Neural progenitor cell (in vitro differentiated cells): ENCODE data around the gene COASY. TPM values are rescaled to one million over a fixed set of nuclear protein-coding genes. Genes with fewer than 3 reads are reported as not detected.

Experiments used
- DNase-seq: peaks from one replicate; pipeline ENCODE4 v3.0.0-alpha.2; 2016; ENCODE audit warnings: low spot score
- H2AFZ ChIP-seq: fragments of 200-600 bp; sonication (generic); replicated peaks from 2 replicates; pipeline ENCODE4 v1.6.1; 2016; ENCODE audit warnings: antibody characterized with exemption
- H3F3A ChIP-seq: fragments of 200-600 bp; sonication (generic); 2 replicates; pipeline ENCODE4 v1.6.1; 2016; ENCODE audit warnings: antibody characterized with exemption, low read depth
- H3K27ac ChIP-seq: fragments of 200-600 bp; sonication (generic); 2 replicates; pipeline ENCODE4 v1.5.1; 2016; ENCODE audit warnings: mild to moderate bottlenecking
- H3K27me3 ChIP-seq: fragments of 200-600 bp; sonication (generic); 2 replicates; pipeline ENCODE4 v1.6.1; 2016; ENCODE audit warnings: mild to moderate bottlenecking, moderate library complexity
- H3K36me3 ChIP-seq: fragments of 200-600 bp; sonication (generic); 2 replicates; pipeline ENCODE4 v1.5.1; 2016
- H3K4me1 ChIP-seq: fragments of 200-600 bp; sonication (generic); 2 replicates; pipeline ENCODE4 v1.6.1; 2016; ENCODE audit warnings: mixed run types
- H3K4me2 ChIP-seq: fragments of 200-600 bp; sonication (generic); 2 replicates; pipeline ENCODE4 v1.6.1; 2016
- H3K4me3 ChIP-seq: fragments of 200-600 bp; sonication (generic); 2 replicates; pipeline ENCODE4 v1.5.1; 2016
- H3K79me2 ChIP-seq: fragments of 200-600 bp; sonication (generic); 2 replicates; pipeline ENCODE4 v1.6.1; 2016; ENCODE audit warnings: low read depth
- H3K9ac ChIP-seq: fragments of 200-600 bp; sonication (generic); 2 replicates; pipeline ENCODE4 v1.6.1; 2016
- H3K9me3 ChIP-seq: fragments of 200-600 bp; sonication (generic); 2 replicates; pipeline ENCODE4 v1.5.1; 2016; ENCODE audit warnings: low read depth
- H4K20me1 ChIP-seq: fragments of 200-600 bp; sonication (generic); 2 replicates; pipeline ENCODE4 v1.6.1; 2016; ENCODE audit warnings: low read depth
- H3K27ac Mint-ChIP-seq: 3 replicates; pipeline ENCODE4 v1.8.0; 2021; ENCODE audit warnings: mixed read lengths
- H3K27me3 Mint-ChIP-seq: 2 replicates; pipeline ENCODE4 v1.8.0; 2022; ENCODE audit warnings: low read depth, mild to moderate bottlenecking, inconsistent platforms, moderate library complexity, mixed read lengths; ENCODE audit not compliant: insufficient read depth
- H3K36me3 Mint-ChIP-seq: 3 replicates; pipeline ENCODE4 v1.8.0; 2021; ENCODE audit warnings: mixed read lengths
- H3K4me1 Mint-ChIP-seq: 3 replicates; pipeline ENCODE4 v1.8.0; 2021; ENCODE audit warnings: mixed read lengths
- H3K4me3 Mint-ChIP-seq: 3 replicates; pipeline ENCODE4 v1.8.0; 2021; ENCODE audit warnings: mild to moderate bottlenecking, moderate library complexity, mixed read lengths
- H3K9me3 Mint-ChIP-seq: 3 replicates; pipeline ENCODE4 v1.8.0; 2020; ENCODE audit warnings: mixed read lengths
- EZH2 ChIP-seq: fragments of 200-600 bp; sonication (generic); IDR thresholded peaks from 2 replicates; pipeline ENCODE4 v1.6.1; 2017; ENCODE audit warnings: antibody characterized with exemption, mild to moderate bottlenecking, moderate library complexity
- EZH2phosphoT487 ChIP-seq: fragments of 200-600 bp; sonication (generic); IDR thresholded peaks from 2 replicates; pipeline ENCODE4 v1.6.1; 2017; ENCODE audit warnings: antibody characterized with exemption
- total RNA-seq: library from RNA; depleted of rRNA; stranded (reverse); fragments of >200 nt; gene quantifications from 2 replicates; pipeline ENCODE4 v1.2.3, GENCODE V29; 2015; ENCODE audit warnings: low replicate concordance
- TF ChIP-seq, protein P1 (sequence below): fragments of 200-600 bp; sonication (generic); IDR thresholded peaks from 2 replicates; pipeline ENCODE4 v1.5.1; 2017; ENCODE audit warnings: antibody characterized with exemption, mild to moderate bottlenecking

Gene COASY
- total RNA-seq, 1 donor from 2014 or later, result 6.1 TPM

DNA sequence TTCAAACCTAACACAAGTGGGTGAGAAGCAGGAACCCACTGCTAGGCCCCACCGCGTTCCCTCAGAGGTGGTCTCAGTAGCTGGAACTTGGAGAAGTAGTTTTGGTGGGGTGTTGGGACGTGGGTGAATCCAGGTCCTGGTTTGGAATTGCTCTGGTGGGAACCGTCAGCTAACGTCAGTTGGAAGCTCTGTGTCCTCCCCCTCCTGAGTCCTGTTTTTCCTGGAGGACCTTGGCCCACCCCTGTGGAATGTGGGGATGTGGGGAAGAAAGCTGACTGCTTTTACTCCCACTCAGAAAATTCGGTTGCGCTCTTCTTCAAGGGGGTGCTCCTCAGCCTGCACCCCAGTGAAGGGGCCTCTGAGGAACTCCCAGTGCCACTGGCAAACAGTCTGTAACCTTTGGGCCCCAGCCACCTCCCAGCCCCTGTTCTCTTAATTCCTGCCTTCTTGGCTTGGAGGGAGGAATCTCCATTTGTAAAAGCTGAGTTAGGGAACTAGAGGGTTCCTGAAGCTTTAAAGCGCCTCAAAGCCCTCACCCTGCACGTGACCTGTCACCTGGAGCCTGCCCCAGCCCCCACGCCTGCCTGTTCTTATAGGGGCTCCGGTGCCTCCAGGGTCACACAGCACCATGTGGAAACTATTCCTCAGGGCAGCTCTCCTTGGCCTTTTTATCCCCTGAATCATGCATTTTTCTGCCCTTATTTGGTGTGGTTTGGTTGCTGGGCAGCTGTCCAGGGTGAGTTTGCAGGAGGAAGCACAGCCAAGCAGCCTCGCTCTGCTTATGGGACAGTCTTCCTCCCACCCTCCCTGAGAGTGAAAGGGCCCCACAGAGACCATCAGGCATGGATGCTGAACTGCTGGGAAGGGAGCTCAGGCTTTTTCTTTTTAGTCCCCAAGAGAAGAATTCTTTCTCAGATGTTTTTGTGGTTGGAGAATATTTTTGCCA lies 42.1 kb upstream of the COASY start:
- no peak overlapping the region for H2AFZ ChIP-seq
- peak; percentile 62 for DNase-seq
- peaks cover 67% of the 10 kb centered on the region for H3K4me1 Mint-ChIP-seq
- TF ChIP-seq EZH2phosphoT487 (no peak), EZH2 (no peak)
- TF ChIP-seq, protein P1, sequence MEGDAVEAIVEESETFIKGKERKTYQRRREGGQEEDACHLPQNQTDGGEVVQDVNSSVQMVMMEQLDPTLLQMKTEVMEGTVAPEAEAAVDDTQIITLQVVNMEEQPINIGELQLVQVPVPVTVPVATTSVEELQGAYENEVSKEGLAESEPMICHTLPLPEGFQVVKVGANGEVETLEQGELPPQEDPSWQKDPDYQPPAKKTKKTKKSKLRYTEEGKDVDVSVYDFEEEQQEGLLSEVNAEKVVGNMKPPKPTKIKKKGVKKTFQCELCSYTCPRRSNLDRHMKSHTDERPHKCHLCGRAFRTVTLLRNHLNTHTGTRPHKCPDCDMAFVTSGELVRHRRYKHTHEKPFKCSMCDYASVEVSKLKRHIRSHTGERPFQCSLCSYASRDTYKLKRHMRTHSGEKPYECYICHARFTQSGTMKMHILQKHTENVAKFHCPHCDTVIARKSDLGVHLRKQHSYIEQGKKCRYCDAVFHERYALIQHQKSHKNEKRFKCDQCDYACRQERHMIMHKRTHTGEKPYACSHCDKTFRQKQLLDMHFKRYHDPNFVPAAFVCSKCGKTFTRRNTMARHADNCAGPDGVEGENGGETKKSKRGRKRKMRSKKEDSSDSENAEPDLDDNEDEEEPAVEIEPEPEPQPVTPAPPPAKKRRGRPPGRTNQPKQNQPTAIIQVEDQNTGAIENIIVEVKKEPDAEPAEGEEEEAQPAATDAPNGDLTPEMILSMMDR, result no peak
- no peaks in the 10 kb centered on the region for H3K9me3 Mint-ChIP-seq
- H3K27ac Mint-ChIP-seq, result peak overlapping the region; percentile 100
- H3K4me3 Mint-ChIP-seq, result peak overlapping the region; percentile 77
- H4K20me1 ChIP-seq, result no peaks in the 10 kb centered on the region
- peaks cover 21% of the 10 kb centered on the region for H3K4me1 ChIP-seq
- H3K9ac ChIP-seq, result no peak overlapping the region
- H3K36me3 Mint-ChIP-seq, result peaks cover 18% of the 10 kb centered on the region
- H3F3A ChIP-seq, result peaks cover 17% of the 10 kb centered on the region
- H3K4me3 ChIP-seq, result no peak overlapping the region
- H3K27ac ChIP-seq, result peak overlapping the region; percentile 83
- H3K27me3 ChIP-seq, result no peaks in the 10 kb centered on the region
- H3K27me3 Mint-ChIP-seq, result peaks cover 10% of the 10 kb centered on the region
- H3K79me2 ChIP-seq, result no peaks in the 10 kb centered on the region
- peak overlapping the region; percentile 59 for H3K4me2 ChIP-seq
- no peaks in the 10 kb centered on the region for H3K9me3 ChIP-seq
- H3K36me3 ChIP-seq, result no peaks in the 10 kb centered on the region

DNA sequence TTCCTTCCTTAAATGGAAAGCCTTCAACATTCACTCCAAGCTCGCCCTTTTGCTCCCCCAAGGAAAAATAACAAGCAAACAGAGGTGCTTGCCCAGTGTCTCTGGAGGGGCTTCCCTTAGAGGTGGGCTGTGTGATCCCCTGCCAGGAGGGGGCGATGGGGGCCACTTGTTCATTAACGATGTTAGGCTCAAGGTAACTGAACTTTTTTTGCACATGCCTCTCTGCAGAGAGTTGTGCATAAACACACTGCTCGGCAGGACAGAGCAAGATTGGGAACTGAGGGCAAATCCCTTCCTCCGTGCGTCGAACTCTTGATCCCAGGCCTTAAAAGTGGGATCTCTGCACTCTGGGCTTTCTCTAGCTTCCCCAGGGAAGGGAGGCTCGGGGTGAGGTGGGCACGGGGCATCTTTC lies 41.4 kb upstream of the COASY start:
- Histone ChIP-seq H3K27ac (peak overlapping the region; percentile 83), H3K79me2 (no peaks in the 10 kb centered on the region), H3K4me3 (no peak overlapping the region), H3K27me3 (no peaks in the 10 kb centered on the region), H3K4me2 (peak overlapping the region; percentile 59), H3K36me3 (no peaks in the 10 kb centered on the region), H3F3A (peaks cover 17% of the 10 kb centered on the region), H2AFZ (no peak overlapping the region), H4K20me1 (no peaks in the 10 kb centered on the region), H3K9ac (no peak overlapping the region), H3K4me1 (peaks cover 21% of the 10 kb centered on the region), H3K9me3 (no peaks in the 10 kb centered on the region)
- no peaks in the 10 kb centered on the region for H3K9me3 Mint-ChIP-seq
- peaks cover 18% of the 10 kb centered on the region for H3K36me3 Mint-ChIP-seq
- DNase-seq, result peak; percentile 36
- H3K27me3 Mint-ChIP-seq, result peaks cover 10% of the 10 kb centered on the region
- no peak for TF ChIP-seq EZH2
- TF ChIP-seq, protein P1, result peak; percentile 49
- peaks cover 69% of the 10 kb centered on the region for H3K4me1 Mint-ChIP-seq
- H3K27ac Mint-ChIP-seq, result peak overlapping the region; percentile 100
- H3K4me3 Mint-ChIP-seq, result peak overlapping the region; percentile 77

DNA sequence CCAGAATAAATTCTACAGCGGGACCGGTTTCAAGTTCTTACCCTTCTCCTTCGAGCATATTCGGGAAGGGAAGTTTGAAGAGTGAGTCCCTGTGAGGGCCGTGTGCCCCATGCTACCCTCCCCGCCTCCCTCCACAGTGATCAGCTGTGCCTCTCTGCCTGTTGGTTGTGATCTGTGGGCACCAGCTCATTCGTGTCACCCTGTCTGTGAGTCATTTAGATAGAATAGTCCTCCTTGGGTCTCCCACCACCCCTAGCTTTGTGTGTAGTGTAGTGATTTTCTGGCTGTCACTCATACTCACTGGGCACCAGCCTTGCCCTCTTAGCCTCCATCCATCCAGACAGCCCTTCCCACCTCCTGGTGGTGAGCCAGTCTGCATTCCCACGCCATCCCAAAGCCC lies 40.9 kb upstream of the COASY start:
- Histone ChIP-seq H3K4me1 (peaks cover 21% of the 10 kb centered on the region), H3K79me2 (no peaks in the 10 kb centered on the region), H3K4me2 (no peak overlapping the region), H3K27ac (no peak overlapping the region), H3K9me3 (no peaks in the 10 kb centered on the region), H3K36me3 (no peaks in the 10 kb centered on the region), H3K4me3 (no peak overlapping the region), H2AFZ (no peak overlapping the region), H4K20me1 (no peaks in the 10 kb centered on the region), H3K9ac (no peak overlapping the region), H3K27me3 (no peaks in the 10 kb centered on the region), H3F3A (peaks cover 17% of the 10 kb centered on the region)
- TF ChIP-seq, protein P1, result no peak
- TF ChIP-seq EZH2phosphoT487, result no peak
- TF ChIP-seq EZH2, result no peak
- peaks cover 10% of the 10 kb centered on the region for H3K27me3 Mint-ChIP-seq
- H3K27ac Mint-ChIP-seq, result peak overlapping the region; percentile 100
- no peak for DNase-seq
- peaks cover 69% of the 10 kb centered on the region for H3K4me1 Mint-ChIP-seq
- peaks cover 18% of the 10 kb centered on the region for H3K36me3 Mint-ChIP-seq
- peak overlapping the region; percentile 77 for H3K4me3 Mint-ChIP-seq
- H3K9me3 Mint-ChIP-seq, result no peaks in the 10 kb centered on the region
